HG03432 (cell line): ENCODE measurements around the gene INHBC.
"Not testable (repeated sequence)": the region's sequence is repeated elsewhere in the genome, so short reads cannot be mapped to it uniquely, and the experiment has no call there.

Source experiments
- ATAC-seq: cut with Tn5 transposase; IDR thresholded peaks from one replicate; pipeline ENCODE4 v1.9.1; 2021; ENCODE audit warnings: mild to moderate bottlenecking, moderate library complexity; ENCODE audit not compliant: unreplicated experiment

INHBC gene

GRCh38 chr12:57428965-57429364 lies 5.6 kb upstream of the INHBC start:
- no peak for ATAC-seq

- ATAC-seq: no peak
Observed at GRCh38 chr12:57429473-57430111, 5.0 kb upstream of the INHBC start.

GRCh38 chr12:57430112-57430930 lies 4.3 kb upstream of the INHBC start:
- ATAC-seq: peak; percentile 56

GRCh38 chr12:57430931-57431566 lies 3.5 kb upstream of the INHBC start, which contains the start of gene R3HDM2:
Gene R3HDM2 (minus strand): TSS chr12:57431043. CDS start chr12:57310428, 120,615 bp downstream.
- ATAC-seq: peak; percentile 96

- no peak for ATAC-seq
Observed at GRCh38 chr12:57431654-57432188, 2.9 kb upstream of the INHBC start.

GRCh38 chr12:57433370-57433769 lies 1.2 kb upstream of the INHBC start:
- no peak for ATAC-seq

- no peak for ATAC-seq
Observed at GRCh38 chr12:57435293-57435692, 709 bp downstream of the INHBC start.

- ATAC-seq: no peak
Observed at GRCh38 chr12:57438400-57438799, 3.8 kb downstream of the INHBC start.

- no peak for ATAC-seq
Observed at GRCh38 chr12:57439762-57440266, 5.2 kb downstream of the INHBC start.

GRCh38 chr12:57441393-57441792 lies 6.8 kb downstream of the INHBC start:
- ATAC-seq: not testable (repeated sequence)

- no peak for ATAC-seq
Observed at GRCh38 chr12:57441846-57442427, 7.4 kb downstream of the INHBC start.

- not testable (repeated sequence) for ATAC-seq
Observed at GRCh38 chr12:57444337-57444736, 9.8 kb downstream of the INHBC start.

- ATAC-seq: no peak
Observed at GRCh38 chr12:57444744-57445143, 10.2 kb downstream of the INHBC start.

- ATAC-seq: no peak
Observed at GRCh38 chr12:57446292-57446960, 11.8 kb downstream of the INHBC start.

- ATAC-seq: no peak
Observed at GRCh38 chr12:57448669-57449068, 14.1 kb downstream of the INHBC start.

GRCh38 chr12:57449375-57449774 lies 14.8 kb downstream of the INHBC start:
- no peak for ATAC-seq

GRCh38 chr12:57450057-57450456 lies 15.5 kb downstream of the INHBC start:
- ATAC-seq: no peak

GRCh38 chr12:57451233-57451778 lies 16.7 kb downstream of the INHBC start:
- no peak for ATAC-seq

- no peak for ATAC-seq
Observed at GRCh38 chr12:57452181-57452936, 17.8 kb downstream of the INHBC start.
